GM18873 (cell line): ENCODE measurements around the gene APC2.
"Not testable (repeated sequence)": the region's sequence is repeated elsewhere in the genome, so short reads cannot be mapped to it uniquely, and the experiment has no call there.

ENCODE experiments used
- ATAC-seq: cut with Tn5 transposase; IDR thresholded peaks from one replicate; pipeline ENCODE4 v1.9.1; 2021; ENCODE audit warnings: mild to moderate bottlenecking, moderate library complexity, moderate number of reproducible peaks; ENCODE audit not compliant: unreplicated experiment, low FRiP score

Gene APC2

GRCh38 chr19:1475751-1476437 lies 26.0 kb downstream of the APC2 start:
- no peak for ATAC-seq

GRCh38 chr19:1477056-1477455 lies 27.1 kb downstream of the APC2 start:
- not testable (repeated sequence) for ATAC-seq

- ATAC-seq = peak; percentile 68
These were observed 29.2 kb downstream of the APC2 start, which contains the start of gene C19orf25 for GRCh38 chr19:1478934-1479707. Gene C19orf25 (minus strand): TSS chr19:1479215. CDS start chr19:1478903, 312 bp downstream.

- no peak for ATAC-seq
These were observed 31.4 kb downstream of the APC2 start for GRCh38 chr19:1481224-1481892.

GRCh38 chr19:1481893-1482360 lies 32.0 kb downstream of the APC2 start:
- ATAC-seq = no peak

GRCh38 chr19:1482361-1483130 lies 32.6 kb downstream of the APC2 start:
- no peak for ATAC-seq

GRCh38 chr19:1483131-1483978 lies 33.4 kb downstream of the APC2 start:
- ATAC-seq = no peak

- ATAC-seq = no peak
These were observed 34.1 kb downstream of the APC2 start for GRCh38 chr19:1483979-1484428.

GRCh38 chr19:1486720-1487575 lies 37.0 kb downstream of the APC2 start:
- ATAC-seq = no peak

GRCh38 chr19:1487576-1488281 lies 37.8 kb downstream of the APC2 start:
- ATAC-seq = no peak

GRCh38 chr19:1488282-1488601 lies 38.3 kb downstream of the APC2 start:
- ATAC-seq = no peak

- no peak for ATAC-seq
These were observed 39.8 kb downstream of the APC2 start for GRCh38 chr19:1489463-1490310.

- ATAC-seq = peak; percentile 72
These were observed 40.6 kb downstream of the APC2 start, which contains the start of gene PCSK4 for GRCh38 chr19:1490311-1491113. Gene PCSK4 (minus strand): TSS chr19:1490350. CDS start chr19:1490346, 4 bp downstream.

GRCh38 chr19:1491114-1491848 lies 41.4 kb downstream of the APC2 start, which contains the start of gene REEP6:
Gene REEP6 (plus strand): TSS chr19:1491181. CDS start chr19:1491270, 89 bp downstream.
- ATAC-seq = no peak

- no peak for ATAC-seq
These were observed 41.9 kb downstream of the APC2 start for GRCh38 chr19:1491849-1492170.
